ENCODE results near the gene SLC48A1. TPM values are rescaled to one million over a fixed set of nuclear protein-coding genes. Genes with fewer than 3 reads are reported as not detected.

The SLC48A1 gene
- total RNA-seq, 2 donors from 2014 or later = 39.0 to 52.5 TPM

GRCh38 chr12:47825173-47825639, 52.2 kb downstream of the SLC48A1 start:
- TF ChIP-seq CTCF (IDR thresholded peaks at IDR 0.05) = no peak
- TF ChIP-seq POLR2AphosphoS5 (IDR thresholded peaks at IDR 0.05) = peak; percentile 68
- TF ChIP-seq POLR2A (IDR thresholded peaks at IDR 0.05) = no peak
- H3K9me3 ChIP-seq = no peaks in the 10 kb centered on the region
- H3K4me3 ChIP-seq = no peak overlapping the region
- 37% methylated on average over 6 of the region's 6 CpGs for WGBS
- intact Hi-C loops (cut with DNase I) = no loop called here
- H3K27ac ChIP-seq = peak overlapping the region; percentile 13 to 43
- H3K36me3 ChIP-seq = no peaks in the 10 kb centered on the region
- H3K27me3 ChIP-seq (replicated peaks; ENCODE audit: insufficient read depth) = no peaks in the 10 kb centered on the region
- H3K4me1 ChIP-seq (replicated peaks) = peaks cover 10% of the 10 kb centered on the region
- peak; percentile 70 for DNase-seq (ENCODE audit: low spot score)

GRCh38 chr12:47828008-47828975, 55.3 kb downstream of the SLC48A1 start:
- intact Hi-C loops (cut with DNase I) = no loop called here
- TF ChIP-seq POLR2AphosphoS5 (IDR thresholded peaks at IDR 0.05) (no peak), CTCF (IDR thresholded peaks at IDR 0.05) (no peak), POLR2A (IDR thresholded peaks at IDR 0.05) (no peak)
- no peaks in the 10 kb centered on the region for H3K27me3 ChIP-seq (replicated peaks; ENCODE audit: insufficient read depth)
- 53% methylated on average over 14 of the region's 14 CpGs for WGBS
- H3K9me3 ChIP-seq = no peaks in the 10 kb centered on the region
- H3K27ac ChIP-seq = peak overlapping the region; percentile 58 to 66
- DNase-seq (ENCODE audit: low spot score) = no peak
- peaks cover 3% of the 10 kb centered on the region for H3K4me1 ChIP-seq (replicated peaks)
- no peak overlapping the region for H3K4me3 ChIP-seq
- H3K36me3 ChIP-seq = no peaks in the 10 kb centered on the region

GRCh38 chr12:47828976-47829482, 56.0 kb downstream of the SLC48A1 start:
- peak; percentile 87 for TF ChIP-seq POLR2AphosphoS5 (IDR thresholded peaks at IDR 0.05)
- TF ChIP-seq CTCF (IDR thresholded peaks at IDR 0.05) = peak in 1 of 4 experiments; percentile 7
- TF ChIP-seq POLR2A (IDR thresholded peaks at IDR 0.05) = peak; percentile 45
- Histone ChIP-seq H3K4me3 (no peak overlapping the region), H3K27me3 (replicated peaks; ENCODE audit: insufficient read depth) (no peaks in the 10 kb centered on the region), H3K4me1 (replicated peaks) (peaks cover 3% of the 10 kb centered on the region), H3K36me3 (no peaks in the 10 kb centered on the region), H3K9me3 (no peaks in the 10 kb centered on the region), H3K27ac (peak overlapping the region; percentile 58 to 66)
- DNase-seq (ENCODE audit: low spot score) = peak; percentile 78
- intact Hi-C loops (cut with DNase I) = no loop called here
- 27% methylated on average over 7 of the region's 7 CpGs for WGBS

GRCh38 chr12:47829584-47829983, 56.5 kb downstream of the SLC48A1 start:
- no peak for TF ChIP-seq POLR2AphosphoS5 (IDR thresholded peaks at IDR 0.05)
- TF ChIP-seq CTCF (IDR thresholded peaks at IDR 0.05) = no peak
- TF ChIP-seq POLR2A (IDR thresholded peaks at IDR 0.05) = no peak
- no peaks in the 10 kb centered on the region for H3K27me3 ChIP-seq (replicated peaks; ENCODE audit: insufficient read depth)
- H3K4me3 ChIP-seq = no peak overlapping the region
- DNase-seq (ENCODE audit: low spot score) = no peak
- peaks cover 3% of the 10 kb centered on the region for H3K4me1 ChIP-seq (replicated peaks)
- WGBS = 79% methylated on average over 4 of the region's 4 CpGs
- no peaks in the 10 kb centered on the region for H3K36me3 ChIP-seq
- H3K9me3 ChIP-seq = no peaks in the 10 kb centered on the region
- intact Hi-C loops (cut with DNase I) = no loop called here
- H3K27ac ChIP-seq = peak overlapping the region; percentile 58 to 66

Other genes starting within 250 kb of the SLC48A1 start
- gene RPAP3, start 67.2 kb upstream of the SLC48A1 start, total RNA-seq = 10 to 100 TPM; 15.0 to 26.5 TPM
- 1 to 10 TPM in 1 of 2 donors, not detected in 1; 1.0 TPM for gene ENDOU, start 47.7 kb upstream of the SLC48A1 start, total RNA-seq
- gene RAPGEF3, start 14.4 kb upstream of the SLC48A1 start, total RNA-seq = 10 to 100 TPM; 19.1 to 28.5 TPM
- 10 to 100 TPM; 39.5 to 67.7 TPM for gene HDAC7, start 46.7 kb downstream of the SLC48A1 start, total RNA-seq
- gene VDR, start 131.8 kb downstream of the SLC48A1 start, total RNA-seq = 1 to 10 TPM; 3.4 to 4.3 TPM
- 10 to 100 TPM; 54.6 to 91.1 TPM for gene TMEM106C, start 190.4 kb downstream of the SLC48A1 start, total RNA-seq
- 1 to 10 TPM in 1 of 2 donors, under 1 TPM in 1; 0.14 to 1.9 TPM for gene COL2A1, start 231.2 kb downstream of the SLC48A1 start, total RNA-seq

Data from prostate gland (tissue), 2 donors.